PC-9 (cell line): ENCODE measurements around the gene CFAP20DC. TPM values are rescaled to one million over a fixed set of nuclear protein-coding genes. Genes with fewer than 3 reads are reported as not detected.
"Not testable (repeated sequence)": the region's sequence is repeated elsewhere in the genome, so short reads cannot be mapped to it uniquely, and the experiment has no call there.

Experiments used
- BruUV-seq: library from RNA; stranded (reverse); fragments of 400-500 nt; replicated peaks from 2 replicates; lab custom pipeline; 2021; lab: Mats Ljungman, UMichigan
- CTCF ChIA-PET: fragments of 300-600 bp; sonication (Branson Sonifier 250); formaldehyde crosslinking; loops from one replicate; lab custom pipeline; 2022; ENCODE audit warnings: antibody characterized with exemption; lab: Charles Lee
- POLR2A ChIA-PET: fragments of 300-600 bp; sonication (Branson Sonifier 250); formaldehyde crosslinking; loops from one replicate; lab custom pipeline; 2022; ENCODE audit warnings: antibody characterized with exemption; ENCODE audit not compliant: unreplicated experiment; lab: Charles Lee
- DNase-seq, 2 experiments: peaks; one replicate each; pipeline versions ENCODE4 v3.0.0 to v3.0.0-alpha.2; 2015 to 2022; ENCODE audit warnings: mixed read lengths in 1 of 2
- H2AFZ ChIP-seq: fragments of 200-600 bp; sonication (generic); 2 replicates; pipeline ENCODE4 v1.8.1; 2017; ENCODE audit warnings: antibody characterized with exemption
- H3F3A ChIP-seq: fragments of 200-600 bp; sonication (generic); 2 replicates; pipeline ENCODE4 v1.8.1; 2017; ENCODE audit warnings: antibody characterized with exemption, mild to moderate bottlenecking, low read depth; ENCODE audit not compliant: insufficient read depth
- H3K27ac ChIP-seq: fragments of 200-600 bp; sonication (generic); 2 replicates; pipeline ENCODE4 v1.6.1; 2016; ENCODE audit warnings: mixed run types
- H3K27me3 ChIP-seq: fragments of 200-600 bp; sonication (generic); 2 replicates; pipeline ENCODE4 v1.6.1; 2016; ENCODE audit warnings: low read depth, mixed run types; ENCODE audit not compliant: insufficient read depth
- H3K36me3 ChIP-seq: fragments of 200-600 bp; sonication (generic); 2 replicates; pipeline ENCODE4 v1.6.1; 2016; ENCODE audit warnings: low read depth, mixed run types
- H3K4me1 ChIP-seq: fragments of 200-600 bp; sonication (generic); replicated peaks from 2 replicates; pipeline ENCODE4 v1.6.1; 2016; ENCODE audit warnings: mixed run types; ENCODE audit not compliant: insufficient read depth
- H3K4me2 ChIP-seq: fragments of 200-600 bp; sonication (generic); 2 replicates; pipeline ENCODE4 v1.6.1; 2017; ENCODE audit warnings: mixed run types
- H3K4me3 ChIP-seq: fragments of 200-600 bp; sonication (generic); 2 replicates; pipeline ENCODE4 v1.6.1; 2016; ENCODE audit warnings: mixed run types
- H3K79me2 ChIP-seq: fragments of 200-600 bp; sonication (generic); 2 replicates; pipeline ENCODE4 v1.6.1; 2017; ENCODE audit warnings: low read depth, mixed run types
- H3K9me2 ChIP-seq: fragments of 200-600 bp; sonication (generic); 2 replicates; pipeline ENCODE4 v1.8.1; 2017; ENCODE audit warnings: mild to moderate bottlenecking; ENCODE audit not compliant: insufficient read depth
- H3K9me3 ChIP-seq: fragments of 200-600 bp; sonication (generic); 2 replicates; pipeline ENCODE4 v1.8.1; 2016; ENCODE audit warnings: low read depth; ENCODE audit not compliant: insufficient read depth
- H4K20me1 ChIP-seq: fragments of 200-600 bp; sonication (generic); 2 replicates; pipeline ENCODE4 v1.8.1; 2017; ENCODE audit not compliant: insufficient read depth
- EZH2 ChIP-seq: fragments of 200-600 bp; sonication (generic); IDR thresholded peaks from 2 replicates; pipeline ENCODE4 v1.8.0; 2017; ENCODE audit warnings: antibody characterized with exemption, low read depth
- intact Hi-C: fragments of 100-400 bp; cut with micrococcal nuclease; formaldehyde crosslinking; loops from one replicate; pipeline ENCODE4 v1.10.0; 2022; ENCODE audit not compliant: unreplicated experiment
- total RNA-seq: library from RNA; stranded (reverse); gene quantifications from 2 replicates; pipeline ENCODE4 v1.2.3, GENCODE V29; 2021
- TF ChIP-seq, protein P1 (sequence below): fragments of 200-600 bp; sonication (generic); conservative IDR thresholded peaks from 2 replicates; pipeline ENCODE4 v1.6.1; 2017; ENCODE audit warnings: mixed run types, antibody characterized with exemption, mild to moderate bottlenecking, moderate library complexity

CFAP20DC gene
- total RNA-seq, 1 experiment from 2014 or later = 6.7 TPM

DNA sequence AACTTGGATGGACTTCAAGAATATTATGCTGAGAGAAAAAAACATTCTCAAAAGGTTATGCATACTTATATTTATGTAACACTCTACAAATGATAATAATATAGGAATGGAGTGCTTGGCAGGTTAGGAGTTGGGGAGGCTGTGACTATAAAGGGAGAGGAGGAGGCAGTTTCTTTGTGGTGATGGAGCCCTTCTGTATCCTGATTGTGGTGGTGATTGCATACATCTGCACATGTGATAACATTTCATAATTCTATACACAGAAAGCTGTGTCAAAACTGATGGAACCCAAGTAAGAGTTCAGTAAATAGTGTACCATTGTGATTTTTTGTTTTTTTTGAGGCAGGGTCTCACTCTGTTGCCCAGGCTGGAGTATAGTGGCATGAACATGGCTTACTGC lies 351.6 kb downstream of the CFAP20DC start:
- POLR2A ChIA-PET = no interaction called here
- Histone ChIP-seq H3K9me2 (no peaks in the 10 kb centered on the region), H3K27ac (no peak overlapping the region), H3K4me3 (no peak overlapping the region), H3K36me3 (no peaks in the 10 kb centered on the region), H3K9me3 (no peaks in the 10 kb centered on the region), H3K79me2 (no peaks in the 10 kb centered on the region), H2AFZ (no peak overlapping the region), H4K20me1 (no peaks in the 10 kb centered on the region), H3F3A (no peaks in the 10 kb centered on the region), H3K27me3 (no peaks in the 10 kb centered on the region), H3K4me1 (no peaks in the 10 kb centered on the region), H3K4me2 (no peak overlapping the region)
- no peak for TF ChIP-seq EZH2
- TF ChIP-seq, protein P1, sequence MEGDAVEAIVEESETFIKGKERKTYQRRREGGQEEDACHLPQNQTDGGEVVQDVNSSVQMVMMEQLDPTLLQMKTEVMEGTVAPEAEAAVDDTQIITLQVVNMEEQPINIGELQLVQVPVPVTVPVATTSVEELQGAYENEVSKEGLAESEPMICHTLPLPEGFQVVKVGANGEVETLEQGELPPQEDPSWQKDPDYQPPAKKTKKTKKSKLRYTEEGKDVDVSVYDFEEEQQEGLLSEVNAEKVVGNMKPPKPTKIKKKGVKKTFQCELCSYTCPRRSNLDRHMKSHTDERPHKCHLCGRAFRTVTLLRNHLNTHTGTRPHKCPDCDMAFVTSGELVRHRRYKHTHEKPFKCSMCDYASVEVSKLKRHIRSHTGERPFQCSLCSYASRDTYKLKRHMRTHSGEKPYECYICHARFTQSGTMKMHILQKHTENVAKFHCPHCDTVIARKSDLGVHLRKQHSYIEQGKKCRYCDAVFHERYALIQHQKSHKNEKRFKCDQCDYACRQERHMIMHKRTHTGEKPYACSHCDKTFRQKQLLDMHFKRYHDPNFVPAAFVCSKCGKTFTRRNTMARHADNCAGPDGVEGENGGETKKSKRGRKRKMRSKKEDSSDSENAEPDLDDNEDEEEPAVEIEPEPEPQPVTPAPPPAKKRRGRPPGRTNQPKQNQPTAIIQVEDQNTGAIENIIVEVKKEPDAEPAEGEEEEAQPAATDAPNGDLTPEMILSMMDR = no peak
- DNase-seq = no peak
- no TSS peak for BruUV-seq
- intact Hi-C loops = no loop called here
- CTCF ChIA-PET = no interaction called here

DNA sequence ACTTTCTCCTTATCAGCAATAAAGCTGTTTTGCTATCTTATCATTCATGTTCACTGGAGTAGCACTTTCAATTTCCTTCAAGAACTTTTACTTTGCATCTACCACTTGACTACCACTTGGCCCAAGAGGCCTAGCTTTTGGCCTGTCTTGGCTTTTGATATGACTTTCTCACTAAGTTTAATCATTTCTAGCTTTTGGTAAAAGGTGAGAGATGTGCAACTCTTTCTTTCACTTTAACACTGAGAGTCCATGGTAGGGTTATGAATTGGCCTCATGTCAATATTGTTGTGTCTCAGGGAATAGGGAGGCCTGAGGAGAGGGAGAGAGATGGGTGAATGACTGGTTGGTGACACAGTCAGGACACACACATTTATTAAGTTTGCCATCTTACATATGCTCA lies 352.3 kb downstream of the CFAP20DC start:
- ChIA-PET CTCF (no interaction called here), POLR2A (no interaction called here)
- H3K79me2 ChIP-seq = no peaks in the 10 kb centered on the region
- intact Hi-C loops = no loop called here
- no peaks in the 10 kb centered on the region for H3K27me3 ChIP-seq
- no peak overlapping the region for H3K4me2 ChIP-seq
- no peak overlapping the region for H3K4me3 ChIP-seq
- no peak overlapping the region for H3K27ac ChIP-seq
- no peaks in the 10 kb centered on the region for H3K9me2 ChIP-seq
- H4K20me1 ChIP-seq = no peaks in the 10 kb centered on the region
- TF ChIP-seq, protein P1 = no peak
- no peak for TF ChIP-seq EZH2
- BruUV-seq = no TSS peak
- H2AFZ ChIP-seq = no peak overlapping the region
- no peak for DNase-seq
- H3F3A ChIP-seq = no peaks in the 10 kb centered on the region
- H3K9me3 ChIP-seq = no peaks in the 10 kb centered on the region; the same call in 1 of the 2 replicates
- H3K36me3 ChIP-seq = no peaks in the 10 kb centered on the region
- H3K4me1 ChIP-seq = no peaks in the 10 kb centered on the region

DNA sequence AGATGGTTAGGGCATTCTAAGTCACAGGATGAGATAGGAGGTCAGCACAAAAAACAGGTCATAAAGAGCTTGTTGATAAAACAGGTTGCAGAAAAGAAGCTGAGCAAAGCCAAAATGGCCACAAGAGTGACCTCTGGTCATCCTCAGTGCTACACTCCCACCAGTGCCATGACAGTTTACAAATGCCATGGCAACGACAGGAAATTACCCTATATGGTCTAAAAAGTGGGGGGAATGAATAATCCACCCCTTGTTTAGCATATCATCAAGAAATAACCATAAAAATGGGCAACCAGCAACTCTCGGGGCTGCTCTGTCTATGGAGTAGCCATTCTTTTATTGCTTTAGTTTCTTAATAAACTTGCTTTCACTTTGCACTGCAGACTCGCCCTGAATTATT lies 353.0 kb downstream of the CFAP20DC start:
- H4K20me1 ChIP-seq, H3F3A ChIP-seq, H2AFZ ChIP-seq, intact Hi-C loops, H3K27me3 ChIP-seq, H3K4me3 ChIP-seq, H3K79me2 ChIP-seq, H3K4me1 ChIP-seq, H3K9me2 ChIP-seq, H3K36me3 ChIP-seq, POLR2A ChIA-PET, DNase-seq, CTCF ChIA-PET, H3K9me3 ChIP-seq, H3K27ac ChIP-seq, H3K4me2 ChIP-seq, BruUV-seq: not testable (repeated sequence)

DNA sequence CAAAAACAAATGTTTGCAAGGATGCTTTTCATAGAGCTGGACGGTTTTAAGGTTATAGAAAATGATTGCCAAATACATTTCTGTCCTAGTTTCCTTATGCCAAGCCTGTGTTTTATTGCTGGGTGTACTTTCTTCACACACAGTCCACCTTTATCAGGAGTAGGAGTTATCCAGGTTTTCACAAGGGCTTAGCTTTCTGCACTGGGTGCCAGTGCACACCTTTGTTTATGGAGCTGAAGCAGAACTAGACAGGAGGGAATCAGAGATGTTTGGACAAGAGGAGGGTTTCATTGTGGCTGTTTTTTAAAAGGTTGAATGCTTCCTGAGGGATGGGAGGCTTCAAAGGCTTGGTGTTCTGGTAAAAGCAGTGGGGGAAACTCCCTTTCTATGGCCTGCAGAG lies 353.7 kb downstream of the CFAP20DC start:
- CTCF ChIA-PET = no interaction called here
- BruUV-seq = no TSS peak
- no peaks in the 10 kb centered on the region for H3K79me2 ChIP-seq
- H3K27me3 ChIP-seq = no peaks in the 10 kb centered on the region
- no peak for TF ChIP-seq EZH2
- TF ChIP-seq, protein P1 = no peak
- H3K27ac ChIP-seq = no peak overlapping the region
- DNase-seq = no peak
- H3K9me3 ChIP-seq = peaks cover 2% of the 10 kb centered on the region
- no peaks in the 10 kb centered on the region for H3K9me2 ChIP-seq
- no peak overlapping the region for H3K4me2 ChIP-seq
- no peaks in the 10 kb centered on the region for H3K4me1 ChIP-seq
- H4K20me1 ChIP-seq = no peaks in the 10 kb centered on the region
- H3K36me3 ChIP-seq = no peaks in the 10 kb centered on the region
- POLR2A ChIA-PET = interaction anchor here (0.7 kb wide), 1 partner anchor 228 kb away, joined by 5 read pairs; no protein-coding TSS in a partner anchor
- intact Hi-C loops = no loop called here
- H2AFZ ChIP-seq = no peak overlapping the region
- H3K4me3 ChIP-seq = no peak overlapping the region
- no peaks in the 10 kb centered on the region for H3F3A ChIP-seq

DNA sequence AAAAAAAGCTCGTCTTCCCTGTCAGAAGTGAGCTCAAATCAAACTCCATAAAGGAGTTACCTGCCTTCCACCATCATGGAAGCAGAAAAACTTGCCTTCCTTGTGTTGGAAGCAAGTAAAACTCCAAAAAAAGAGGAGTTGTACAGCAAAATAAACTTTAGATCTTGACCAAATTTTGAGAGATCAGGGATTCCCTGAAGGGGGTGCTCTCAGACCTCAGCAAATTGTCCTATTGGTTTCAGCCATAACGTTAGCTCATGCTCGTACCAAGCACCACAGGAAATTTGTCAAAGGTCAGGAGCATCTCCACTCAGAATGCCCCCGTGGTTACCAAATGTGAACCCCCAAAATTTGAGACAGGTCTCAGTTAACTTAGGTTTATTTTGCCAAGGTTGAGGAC lies 354.5 kb downstream of the CFAP20DC start:
- DNase-seq, H3K79me2 ChIP-seq, H3K27ac ChIP-seq, H3K4me3 ChIP-seq, H3K9me2 ChIP-seq, POLR2A ChIA-PET, H3K36me3 ChIP-seq, H3K9me3 ChIP-seq, CTCF ChIA-PET, H3F3A ChIP-seq, intact Hi-C loops, H3K4me2 ChIP-seq, BruUV-seq, H3K27me3 ChIP-seq, H2AFZ ChIP-seq, H4K20me1 ChIP-seq, H3K4me1 ChIP-seq: not testable (repeated sequence)
